HG03442 (cell line): Measurements from ENCODE around the gene DNAAF1.
A peak's percentile ranks its signal among the peaks of the same experiment; 100 is the strongest.

Experiments
- ATAC-seq: cut with Tn5 transposase; IDR thresholded peaks from one replicate; pipeline ENCODE4 v1.9.1; 2021; ENCODE audit warnings: mild to moderate bottlenecking, moderate library complexity; ENCODE audit not compliant: unreplicated experiment

Gene DNAAF1

GRCh38 chr16:84159007-84159406 is 13.9 kb downstream of the DNAAF1 start:
- no peak for ATAC-seq

- ATAC-seq: no peak
These were observed 14.7 kb downstream of the DNAAF1 start for GRCh38 chr16:84159800-84160199.

- ATAC-seq: no peak
These were observed 15.9 kb downstream of the DNAAF1 start for GRCh38 chr16:84161037-84161436.

GRCh38 chr16:84161801-84162200 is 16.7 kb downstream of the DNAAF1 start:
- no peak for ATAC-seq

- ATAC-seq: no peak
These were observed 20.6 kb downstream of the DNAAF1 start for GRCh38 chr16:84165746-84166145.

GRCh38 chr16:84166796-84167695 is 21.9 kb downstream of the DNAAF1 start:
- ATAC-seq: no peak

- no peak for ATAC-seq
These were observed 24.7 kb downstream of the DNAAF1 start for GRCh38 chr16:84169765-84170310.

- ATAC-seq: no peak
These were observed 29.3 kb downstream of the DNAAF1 start for GRCh38 chr16:84174396-84174795.

GRCh38 chr16:84175350-84176081 is 30.4 kb downstream of the DNAAF1 start:
- peak; percentile 74 for ATAC-seq

GRCh38 chr16:84176192-84177053 is 31.3 kb downstream of the DNAAF1 start:
- no peak for ATAC-seq

- ATAC-seq: no peak
These were observed 32.6 kb downstream of the DNAAF1 start for GRCh38 chr16:84177741-84178073.

GRCh38 chr16:84178146-84178765 is 33.1 kb downstream of the DNAAF1 start:
- ATAC-seq: no peak

- no peak for ATAC-seq
These were observed 33.9 kb downstream of the DNAAF1 start for GRCh38 chr16:84178892-84179611.

GRCh38 chr16:84179612-84180320 is 34.7 kb downstream of the DNAAF1 start:
- no peak for ATAC-seq

- no peak for ATAC-seq
These were observed 35.5 kb downstream of the DNAAF1 start for GRCh38 chr16:84180519-84181140.

- ATAC-seq: no peak
These were observed 36.2 kb downstream of the DNAAF1 start for GRCh38 chr16:84181144-84181915.

- ATAC-seq: no peak
These were observed 37.0 kb downstream of the DNAAF1 start for GRCh38 chr16:84182104-84182503.
